MM.1S (cell line): Measurements from ENCODE around the gene STMND1.

Experiments
- DNase-seq: peaks from one replicate; pipeline ENCODE4 v3.0.0-alpha.2; 2015
- H2AFZ ChIP-seq: fragments of 300-600 bp; sonication (generic); 2 replicates; pipeline ENCODE4 v1.6.0; 2016; ENCODE audit warnings: antibody characterized with exemption, low read length
- H3F3A ChIP-seq: fragments of 300-600 bp; sonication (generic); 2 replicates; pipeline ENCODE4 v1.6.1; 2016; ENCODE audit warnings: mild to moderate bottlenecking, antibody characterized with exemption, low read length, moderate library complexity, mixed read lengths; ENCODE audit not compliant: insufficient read depth
- H3K27ac ChIP-seq: fragments of 300-600 bp; sonication (generic); 2 replicates; pipeline ENCODE4 v1.5.1; 2016; ENCODE audit warnings: mild to moderate bottlenecking, low read length
- H3K27me3 ChIP-seq: fragments of 300-600 bp; sonication (generic); replicated peaks from 2 replicates; pipeline ENCODE4 v1.6.0; 2016; ENCODE audit warnings: low read length; ENCODE audit not compliant: insufficient read depth
- H3K36me3 ChIP-seq: fragments of 300-600 bp; sonication (generic); replicated peaks from 2 replicates; pipeline ENCODE4 v1.6.1; 2016; ENCODE audit warnings: mild to moderate bottlenecking, low read length, mixed read lengths; ENCODE audit not compliant: insufficient read depth
- H3K4me1 ChIP-seq: fragments of 300-600 bp; sonication (generic); 2 replicates; pipeline ENCODE4 v1.6.1; 2016; ENCODE audit warnings: low read length, mixed read lengths
- H3K4me2 ChIP-seq: fragments of 300-600 bp; sonication (generic); 2 replicates; pipeline ENCODE4 v1.6.0; 2016; ENCODE audit warnings: low read depth, low read length
- H3K4me3 ChIP-seq: fragments of 300-600 bp; sonication (generic); 2 replicates; pipeline ENCODE4 v1.5.1; 2016; ENCODE audit warnings: low read length, mixed read lengths
- H3K79me2 ChIP-seq: fragments of 300-600 bp; sonication (generic); 2 replicates; pipeline ENCODE4 v1.6.1; 2016; ENCODE audit warnings: mixed run types, low read length, mixed read lengths
- H3K9ac ChIP-seq: fragments of 300-600 bp; sonication (generic); 2 replicates; pipeline ENCODE4 v1.6.1; 2016; ENCODE audit warnings: low read length, mixed read lengths
- H3K9me2 ChIP-seq: fragments of 300-600 bp; sonication (generic); replicated peaks from 2 replicates; pipeline ENCODE4 v1.6.1; 2016; ENCODE audit warnings: mild to moderate bottlenecking, low read length, mixed read lengths; ENCODE audit not compliant: insufficient read depth
- H3K9me3 ChIP-seq: fragments of 300-600 bp; sonication (generic); replicated peaks from 2 replicates; pipeline ENCODE4 v1.6.1; 2016; ENCODE audit warnings: mild to moderate bottlenecking, low read length, mixed read lengths; ENCODE audit not compliant: insufficient read depth
- H4K20me1 ChIP-seq: fragments of 300-600 bp; sonication (generic); 2 replicates; pipeline ENCODE4 v1.6.1; 2016; ENCODE audit warnings: mild to moderate bottlenecking, low read length, moderate library complexity, mixed read lengths; ENCODE audit not compliant: insufficient read depth
- EZH2 ChIP-seq: fragments of 300-600 bp; sonication (generic); optimal IDR thresholded peaks from 2 replicates; pipeline ENCODE3; 2017; ENCODE audit warnings: low read depth, mild to moderate bottlenecking, antibody characterized with exemption, low read length, mixed read lengths
- EZH2phosphoT487 ChIP-seq: fragments of 300-600 bp; sonication (generic); IDR thresholded peaks from 2 replicates; pipeline ENCODE4 v1.6.1; 2018; ENCODE audit warnings: antibody characterized with exemption, low read length
- TF ChIP-seq, protein P1 (sequence below): fragments of 300-600 bp; sonication (generic); IDR thresholded peaks from 2 replicates; pipeline ENCODE4 v1.5.1; 2016; ENCODE audit warnings: antibody characterized with exemption, low read length, mixed read lengths

Gene STMND1

DNA sequence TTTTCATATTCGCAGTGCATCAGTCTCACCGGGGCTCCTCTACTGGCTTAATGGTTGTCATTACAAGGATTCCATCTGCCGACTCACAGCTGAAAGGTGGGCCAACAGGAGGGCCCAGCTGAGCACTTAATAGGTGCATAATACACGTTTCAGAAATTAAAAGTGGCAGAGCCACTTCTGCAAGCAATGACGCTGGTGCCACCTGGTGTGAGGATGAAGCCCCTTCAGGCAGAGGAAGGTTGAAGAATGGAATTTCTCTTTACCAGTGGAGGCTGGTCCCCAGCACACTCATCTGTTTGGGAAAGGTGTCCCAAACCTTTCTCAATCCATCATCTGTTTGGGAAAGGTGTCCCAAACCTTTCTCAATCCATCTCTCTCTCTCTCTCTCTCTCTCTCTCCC is 8.2 kb upstream of the STMND1 start:
- DNase-seq, result no peak
- no peak overlapping the region for H3K9ac ChIP-seq
- TF ChIP-seq, protein P1, sequence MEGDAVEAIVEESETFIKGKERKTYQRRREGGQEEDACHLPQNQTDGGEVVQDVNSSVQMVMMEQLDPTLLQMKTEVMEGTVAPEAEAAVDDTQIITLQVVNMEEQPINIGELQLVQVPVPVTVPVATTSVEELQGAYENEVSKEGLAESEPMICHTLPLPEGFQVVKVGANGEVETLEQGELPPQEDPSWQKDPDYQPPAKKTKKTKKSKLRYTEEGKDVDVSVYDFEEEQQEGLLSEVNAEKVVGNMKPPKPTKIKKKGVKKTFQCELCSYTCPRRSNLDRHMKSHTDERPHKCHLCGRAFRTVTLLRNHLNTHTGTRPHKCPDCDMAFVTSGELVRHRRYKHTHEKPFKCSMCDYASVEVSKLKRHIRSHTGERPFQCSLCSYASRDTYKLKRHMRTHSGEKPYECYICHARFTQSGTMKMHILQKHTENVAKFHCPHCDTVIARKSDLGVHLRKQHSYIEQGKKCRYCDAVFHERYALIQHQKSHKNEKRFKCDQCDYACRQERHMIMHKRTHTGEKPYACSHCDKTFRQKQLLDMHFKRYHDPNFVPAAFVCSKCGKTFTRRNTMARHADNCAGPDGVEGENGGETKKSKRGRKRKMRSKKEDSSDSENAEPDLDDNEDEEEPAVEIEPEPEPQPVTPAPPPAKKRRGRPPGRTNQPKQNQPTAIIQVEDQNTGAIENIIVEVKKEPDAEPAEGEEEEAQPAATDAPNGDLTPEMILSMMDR, result no peak
- TF ChIP-seq EZH2 (no peak), EZH2phosphoT487 (no peak)
- H3F3A ChIP-seq, result no peaks in the 10 kb centered on the region
- H3K4me3 ChIP-seq, result no peak overlapping the region
- H3K27me3 ChIP-seq, result no peaks in the 10 kb centered on the region
- H3K27ac ChIP-seq, result no peak overlapping the region
- H3K9me2 ChIP-seq, result no peaks in the 10 kb centered on the region
- no peaks in the 10 kb centered on the region for H3K9me3 ChIP-seq
- no peaks in the 10 kb centered on the region for H4K20me1 ChIP-seq
- no peak overlapping the region for H2AFZ ChIP-seq
- no peaks in the 10 kb centered on the region for H3K79me2 ChIP-seq
- H3K36me3 ChIP-seq, result no peaks in the 10 kb centered on the region
- H3K4me2 ChIP-seq, result no peak overlapping the region
- H3K4me1 ChIP-seq, result no peaks in the 10 kb centered on the region

DNA sequence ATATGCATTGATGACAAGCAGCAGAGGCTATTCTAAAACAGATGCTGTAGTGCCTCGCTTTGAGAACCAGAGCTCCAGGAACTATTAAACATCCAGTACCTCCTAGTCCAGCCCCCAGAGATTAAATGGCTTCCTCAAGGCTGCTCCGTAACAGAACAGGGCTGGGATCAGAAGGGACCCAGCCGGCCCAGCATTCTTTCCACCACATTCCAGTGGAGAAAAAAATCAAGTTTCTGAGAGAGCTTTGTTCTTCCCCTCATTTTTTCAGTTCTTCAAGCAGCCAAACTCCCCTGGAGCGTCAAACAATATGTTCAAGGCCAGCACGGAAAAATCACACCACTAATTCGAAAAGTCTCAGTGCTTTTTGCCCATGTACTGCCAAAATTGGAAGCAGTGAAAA is 5.8 kb upstream of the STMND1 start:
- Histone ChIP-seq H3K27ac (no peak overlapping the region), H3F3A (no peaks in the 10 kb centered on the region), H3K4me2 (no peak overlapping the region), H3K4me3 (no peak overlapping the region), H2AFZ (no peak overlapping the region), H3K9ac (no peak overlapping the region), H4K20me1 (no peaks in the 10 kb centered on the region), H3K27me3 (no peaks in the 10 kb centered on the region), H3K79me2 (no peaks in the 10 kb centered on the region), H3K9me3 (no peaks in the 10 kb centered on the region), H3K36me3 (no peaks in the 10 kb centered on the region), H3K4me1 (no peaks in the 10 kb centered on the region), H3K9me2 (no peaks in the 10 kb centered on the region)
- no peak for DNase-seq
- TF ChIP-seq EZH2, result no peak
- no peak for TF ChIP-seq EZH2phosphoT487
- TF ChIP-seq, protein P1, result no peak

DNA sequence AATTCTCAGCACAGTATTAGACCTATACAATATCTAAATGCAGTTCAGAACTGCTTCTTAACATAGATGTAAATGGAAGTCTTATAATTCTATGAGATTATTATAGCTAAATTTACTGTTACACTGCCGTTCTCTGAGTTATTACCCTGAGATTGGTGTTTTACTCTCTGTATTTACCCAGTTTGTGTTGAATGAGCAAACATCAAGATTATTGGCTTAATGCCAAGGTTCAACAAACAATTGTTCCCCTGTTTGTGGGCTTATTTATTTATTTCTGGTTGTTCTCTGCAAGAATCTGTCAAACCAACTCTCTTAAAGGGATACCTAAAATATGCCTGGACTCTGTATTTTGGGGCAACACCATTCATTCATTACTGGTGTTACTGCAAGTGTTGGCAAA is 5.2 kb upstream of the STMND1 start:
- no peaks in the 10 kb centered on the region for H4K20me1 ChIP-seq
- TF ChIP-seq EZH2phosphoT487, result no peak
- no peak overlapping the region for H3K4me3 ChIP-seq
- no peaks in the 10 kb centered on the region for H3K9me2 ChIP-seq
- no peaks in the 10 kb centered on the region for H3K79me2 ChIP-seq
- H3K4me1 ChIP-seq, result no peaks in the 10 kb centered on the region
- no peak for DNase-seq
- H3K36me3 ChIP-seq, result no peaks in the 10 kb centered on the region
- no peaks in the 10 kb centered on the region for H3F3A ChIP-seq
- no peaks in the 10 kb centered on the region for H3K27me3 ChIP-seq
- no peaks in the 10 kb centered on the region for H3K9me3 ChIP-seq
- H3K4me2 ChIP-seq, result no peak overlapping the region
- H3K27ac ChIP-seq, result no peak overlapping the region
- no peak overlapping the region for H2AFZ ChIP-seq
- H3K9ac ChIP-seq, result no peak overlapping the region

DNA sequence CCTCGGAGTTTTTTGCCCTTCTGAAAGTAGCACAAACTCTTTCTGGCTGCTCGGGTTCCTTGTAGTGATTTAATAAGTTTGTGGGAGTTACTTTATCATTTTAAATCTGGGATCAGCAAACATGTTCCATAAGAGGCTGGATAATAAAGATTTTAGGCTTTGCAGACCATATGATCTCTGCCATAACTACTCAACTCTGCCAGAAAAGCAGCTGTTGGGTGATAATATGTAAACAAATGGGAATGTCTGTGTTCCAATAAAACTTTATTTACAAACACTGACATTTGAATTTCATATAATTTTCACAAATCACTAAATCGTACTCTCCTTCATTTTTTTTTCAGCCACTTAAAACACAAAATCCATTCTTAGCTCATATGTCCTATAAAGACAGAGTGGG is 3.9 kb upstream of the STMND1 start:
- H3K9ac ChIP-seq, result no peak overlapping the region
- H3K27ac ChIP-seq, result no peak overlapping the region
- H3K9me2 ChIP-seq, result no peaks in the 10 kb centered on the region
- H3K4me1 ChIP-seq, result no peaks in the 10 kb centered on the region
- no peaks in the 10 kb centered on the region for H3K9me3 ChIP-seq
- H2AFZ ChIP-seq, result no peak overlapping the region
- H3K36me3 ChIP-seq, result no peaks in the 10 kb centered on the region
- TF ChIP-seq, protein P1, result no peak
- TF ChIP-seq EZH2 (no peak), EZH2phosphoT487 (no peak)
- H3K4me3 ChIP-seq, result no peak overlapping the region
- no peaks in the 10 kb centered on the region for H4K20me1 ChIP-seq
- H3K79me2 ChIP-seq, result no peaks in the 10 kb centered on the region
- H3F3A ChIP-seq, result no peaks in the 10 kb centered on the region
- DNase-seq, result no peak
- no peaks in the 10 kb centered on the region for H3K27me3 ChIP-seq
- H3K4me2 ChIP-seq, result no peak overlapping the region
